Urinary bladder (tissue), 4 donors: ENCODE data around the gene CAB39L. TPM values are rescaled to one million over a fixed set of nuclear protein-coding genes. Genes with fewer than 3 reads are reported as not detected.

Experiments used
- DNase-seq: peaks from one replicate; pipeline ENCODE4 v3.0.0-alpha.2; 2015; ENCODE audit errors: extremely low spot score
- H3K27ac ChIP-seq: one replicate; pipeline ENCODE4 v1.5.1; 2013; ENCODE audit warnings: low read depth, mild to moderate bottlenecking, moderate library complexity
- H3K36me3 ChIP-seq: one replicate; pipeline ENCODE4 v1.6.1; 2013; ENCODE audit warnings: mild to moderate bottlenecking, moderate library complexity; ENCODE audit not compliant: insufficient read depth
- H3K4me1 ChIP-seq: one replicate; pipeline ENCODE4 v1.6.1; 2013; ENCODE audit warnings: mild to moderate bottlenecking, moderate library complexity; ENCODE audit not compliant: insufficient read depth
- H3K4me3 ChIP-seq: one replicate; pipeline ENCODE4 v1.5.1; 2013; ENCODE audit warnings: low read depth, low read length
- WGBS: extraction: QIAGEN DNeasy Blood & Tissue Kit; methylation state at CpG from one replicate; pipeline ENCODE4 v1.1.7; 2013; 5-methylcytosine and 5-hydroxymethylcytosine counted together
- polyA plus RNA-seq: library from polyadenylated mRNA; stranded (reverse); fragments of 200-250 nt; gene quantifications from one replicate; pipeline ENCODE4 v1.2.3, GENCODE V29; 2013
- total RNA-seq: library from RNA; depleted of rRNA; stranded (reverse); fragments of >200 nt; gene quantifications from one replicate; pipeline ENCODE4 v1.2.3, GENCODE V29; 2014
- donor health status: healthy with polysubstance abuse.
- donor health status: healthy.

Gene CAB39L
- total and polyA plus RNA-seq, 2 donors, result 38.7 to 39.3 TPM

GRCh38 chr13:49428041-49428763, 15.7 kb downstream of the CAB39L start:
- Histone ChIP-seq H3K36me3 (no peaks in the 10 kb centered on the region), H3K4me3 (no peak overlapping the region), H3K4me1 (no peaks in the 10 kb centered on the region), H3K27ac (no peak overlapping the region)
- no peak for DNase-seq
- WGBS, result over 99% methylated on average over 2 of the region's 2 CpGs

- Histone ChIP-seq H3K27ac (no peak overlapping the region), H3K36me3 (no peaks in the 10 kb centered on the region), H3K4me3 (no peak overlapping the region), H3K4me1 (no peaks in the 10 kb centered on the region)
- DNase-seq, result no peak
- 76% methylated on average over 7 of the region's 7 CpGs for whole genome bisulfite sequencing
These were observed 19.8 kb downstream of the CAB39L start for GRCh38 chr13:49424011-49424560.

- 89% methylated on average over 3 of the region's 3 CpGs for WGBS
- H3K4me1 ChIP-seq, result no peaks in the 10 kb centered on the region
- no peak for DNase-seq
- no peaks in the 10 kb centered on the region for H3K36me3 ChIP-seq
- H3K4me3 ChIP-seq, result no peak overlapping the region
- H3K27ac ChIP-seq, result no peak overlapping the region
These were observed 22.5 kb downstream of the CAB39L start for GRCh38 chr13:49421391-49421790.

GRCh38 chr13:49419276-49419675, 24.6 kb downstream of the CAB39L start:
- Histone ChIP-seq H3K4me1 (no peaks in the 10 kb centered on the region), H3K36me3 (no peaks in the 10 kb centered on the region), H3K4me3 (no peak overlapping the region), H3K27ac (no peak overlapping the region)
- 89% methylated on average over 3 of the region's 3 CpGs for WGBS
- DNase-seq, result no peak

GRCh38 chr13:49418206-49418605, 25.7 kb downstream of the CAB39L start:
- 95% methylated on average over 1 of the region's 1 CpG for WGBS
- Histone ChIP-seq H3K4me1 (no peaks in the 10 kb centered on the region), H3K27ac (no peak overlapping the region), H3K4me3 (no peak overlapping the region), H3K36me3 (no peaks in the 10 kb centered on the region)
- no peak for DNase-seq

GRCh38 chr13:49417161-49417560, 26.7 kb downstream of the CAB39L start:
- WGBS, result 88% methylated on average over 3 of the region's 3 CpGs
- H3K27ac ChIP-seq, result no peak overlapping the region
- H3K4me1 ChIP-seq, result no peaks in the 10 kb centered on the region
- H3K36me3 ChIP-seq, result no peaks in the 10 kb centered on the region
- H3K4me3 ChIP-seq, result no peak overlapping the region
- no peak for DNase-seq

GRCh38 chr13:49412749-49413148, 31.1 kb downstream of the CAB39L start:
- WGBS, result 68% methylated on average over 2 of the region's 2 CpGs
- no peak overlapping the region for H3K4me3 ChIP-seq
- no peak overlapping the region for H3K27ac ChIP-seq
- H3K36me3 ChIP-seq, result no peaks in the 10 kb centered on the region
- no peak for DNase-seq
- H3K4me1 ChIP-seq, result no peaks in the 10 kb centered on the region

GRCh38 chr13:49411353-49411752, 32.5 kb downstream of the CAB39L start:
- no peak overlapping the region for H3K4me3 ChIP-seq
- DNase-seq, result no peak
- H3K36me3 ChIP-seq, result no peaks in the 10 kb centered on the region
- 96% methylated on average over 5 of the region's 5 CpGs for WGBS
- no peaks in the 10 kb centered on the region for H3K4me1 ChIP-seq
- H3K27ac ChIP-seq, result no peak overlapping the region

- no peaks in the 10 kb centered on the region for H3K4me1 ChIP-seq
- no peak overlapping the region for H3K27ac ChIP-seq
- H3K36me3 ChIP-seq, result no peaks in the 10 kb centered on the region
- DNase-seq, result no peak
- H3K4me3 ChIP-seq, result no peak overlapping the region
These were observed 33.4 kb downstream of the CAB39L start for GRCh38 chr13:49410477-49410876.

- no peak for DNase-seq
- WGBS, result 79% methylated on average over 4 of the region's 4 CpGs
- no peak overlapping the region for H3K27ac ChIP-seq
These were observed 33.9 kb downstream of the CAB39L start for GRCh38 chr13:49410006-49410405.

GRCh38 chr13:49409008-49409407, 34.9 kb downstream of the CAB39L start:
- whole genome bisulfite sequencing, result 86% methylated on average over 3 of the region's 3 CpGs
- Histone ChIP-seq H3K27ac (no peak overlapping the region), H3K4me3 (no peak overlapping the region), H3K4me1 (no peaks in the 10 kb centered on the region), H3K36me3 (no peaks in the 10 kb centered on the region)
- DNase-seq, result no peak

More at GRCh38 chr13:49410006-49410405, 33.9 kb downstream of the CAB39L start:
- Histone ChIP-seq H3K4me3 (no peak overlapping the region), H3K36me3 (no peaks in the 10 kb centered on the region), H3K4me1 (no peaks in the 10 kb centered on the region)

GRCh38 chr13:49407936-49408335, 35.9 kb downstream of the CAB39L start:
- Histone ChIP-seq H3K27ac (no peak overlapping the region), H3K4me3 (no peak overlapping the region), H3K36me3 (no peaks in the 10 kb centered on the region), H3K4me1 (no peaks in the 10 kb centered on the region)
- WGBS, result 97% methylated on average over 4 of the region's 4 CpGs
- DNase-seq, result no peak

- H3K4me3 ChIP-seq, result no peak overlapping the region
- no peak for DNase-seq
- no peaks in the 10 kb centered on the region for H3K36me3 ChIP-seq
- no peaks in the 10 kb centered on the region for H3K4me1 ChIP-seq
- 94% methylated on average over 1 of the region's 1 CpG for WGBS
- no peak overlapping the region for H3K27ac ChIP-seq
These were observed 36.8 kb downstream of the CAB39L start for GRCh38 chr13:49407068-49407467.

GRCh38 chr13:49404703-49405020, 39.2 kb downstream of the CAB39L start:
- no peak for DNase-seq
- no peak overlapping the region for H3K4me3 ChIP-seq
- no peak overlapping the region for H3K27ac ChIP-seq
- no peaks in the 10 kb centered on the region for H3K36me3 ChIP-seq
- 75% methylated on average over 1 of the region's 1 CpG for WGBS
- no peaks in the 10 kb centered on the region for H3K4me1 ChIP-seq
